Ovary (tissue), 9 donors: ENCODE measurements around the gene BBS9. TPM values are rescaled to one million over a fixed set of nuclear protein-coding genes. Genes with fewer than 3 reads are reported as not detected.

ENCODE experiments used
- DNase-seq, 5 donors: peaks; one replicate each; pipeline ENCODE4 v3.0.0-alpha.2; 2019 to 2020
- H3K27ac ChIP-seq, 2 donors: fragments of 200-600 bp; one replicate each; pipeline versions ENCODE4 v1.5.1 to v1.8.0; 2019 to 2022
- H3K27me3 ChIP-seq: fragments of 200-600 bp; one replicate; pipeline ENCODE4 v1.8.0; 2022
- H3K36me3 ChIP-seq: fragments of 200-600 bp; sonication (generic); one replicate; pipeline ENCODE4 v1.5.1; 2019
- H3K4me1 ChIP-seq: one replicate; pipeline ENCODE4 v1.8.1; 2013; ENCODE audit warnings: mild to moderate bottlenecking, moderate library complexity; ENCODE audit not compliant: insufficient read depth
- H3K4me3 ChIP-seq: fragments of 200-600 bp; sonication (generic); one replicate; pipeline ENCODE4 v1.5.1; 2017
- H3K9me3 ChIP-seq, 2 donors: fragments of 200-600 bp in 1 of 2; sonication (generic) in 1 of 2; one replicate each; pipeline versions ENCODE4 v1.5.1 to v1.8.1; 2013 to 2019; ENCODE audit warnings: mild to moderate bottlenecking in 1 of 2, moderate library complexity in 1 of 2
- EP300 ChIP-seq: sonication (generic); formaldehyde crosslinking; IDR thresholded peaks from one replicate; pipeline ENCODE4 v1.6.1; 2017; ENCODE audit warnings: antibody characterized with exemption
- POLR2A ChIP-seq: fragments of 450-650 bp; IDR thresholded peaks from one replicate; pipeline ENCODE4 v1.6.1; 2017; ENCODE audit warnings: antibody characterized with exemption, mild to moderate bottlenecking, moderate library complexity
- WGBS, 3 donors: extraction: QIAGEN DNeasy Blood & Tissue Kit in 1 of 3; methylation state at CpG; one replicate each; pipeline versions ENCODE4 v1.1.5 to v1.1.7; 2013 to 2017; 5-methylcytosine and 5-hydroxymethylcytosine counted together
- intact Hi-C, 4 donors: fragments of 100-400 bp; cut with DNase I; formaldehyde crosslinking; loops; one replicate each; pipeline versions ENCODE4 v1.11.0 to v1.15.1; 2022 to 2023
- polyA plus RNA-seq, 2 donors: library from polyadenylated mRNA; stranded (reverse); fragments of 200-250 nt in 1 of 2; fragments of 350-450 nt in 1 of 2; fragmentation: Illumina TruSeq in 1 of 2; extraction: RNeasy Lipid Tissue Mini Kit (QIAGEN cat#74804) in 1 of 2; gene quantifications; one replicate each; pipeline ENCODE4 v1.2.3, GENCODE V29; 2013 to 2014
- total RNA-seq, 7 donors: library from RNA; depleted of rRNA in 2 of 7; stranded (reverse); fragments of >200 nt in 2 of 7; fragmentation: NEBNext Ultra II Directional in 3 of 7; extraction: Animal tissue kit (Norgen Biotek cat#: 25700) in 3 of 7; gene quantifications; one replicate each; pipeline versions ENCODE4 v1.1.0 to v1.2.4, GENCODE V29; 2016 to 2023
- TF ChIP-seq, protein P1 (sequence below), 3 donors: fragments of 450-650 bp in 2 of 3; fragments of 200-600 bp in 1 of 3; IDR thresholded peaks; one replicate each; pipeline versions ENCODE4 v1.5.1 to v1.8.0; 2016 to 2022; ENCODE audit warnings: antibody characterized with exemption in 3 of 3, mild to moderate bottlenecking in 1 of 3
- donor health status: DM: no; HTN: no; CAD: no; lungs with moderate emphysema.
- donor health status: DM: no; HTN: no; CAD: no.
- donor health status: Bipolar disorder and iron deficiency.
- donor health status: DM: yes; HTN: yes; CAD: no.
- donor health status: DM: no; HTN: no; CAD: no.
- donor health status: DM: yes; HTN: yes; CAD: no.

BBS9 gene
- total and polyA plus RNA-seq, 9 donors = 8.1 to 42.0 (median 29.7) TPM

DNA sequence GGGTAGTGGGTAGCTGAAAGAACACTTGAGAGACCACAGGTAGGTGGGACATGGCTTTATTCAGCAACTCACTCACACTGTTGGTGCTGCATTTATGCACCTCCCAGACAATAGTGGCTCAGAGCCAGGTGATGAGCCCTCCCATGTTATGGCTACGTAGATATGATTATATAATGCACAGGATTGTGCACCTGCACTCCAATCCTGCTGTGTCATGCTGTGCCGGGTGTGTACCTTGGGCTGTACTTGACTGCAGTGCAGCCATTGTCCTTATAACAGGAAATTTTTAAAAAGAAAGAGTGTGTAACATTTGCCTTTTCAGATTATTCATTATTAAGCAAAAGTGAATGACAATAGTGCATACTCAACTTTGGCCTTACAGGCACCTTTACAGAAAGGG lies 409.8 kb downstream of the BBS9 start:
- Histone ChIP-seq H3K9me3 (no peaks in the 10 kb centered on the region), H3K36me3 (no peaks in the 10 kb centered on the region), H3K27ac (no peak overlapping the region), H3K4me3 (no peak overlapping the region), H3K4me1 (peaks cover 3% of the 10 kb centered on the region), H3K27me3 (no peaks in the 10 kb centered on the region)
- TF ChIP-seq POLR2A = no peak
- TF ChIP-seq, protein P1, sequence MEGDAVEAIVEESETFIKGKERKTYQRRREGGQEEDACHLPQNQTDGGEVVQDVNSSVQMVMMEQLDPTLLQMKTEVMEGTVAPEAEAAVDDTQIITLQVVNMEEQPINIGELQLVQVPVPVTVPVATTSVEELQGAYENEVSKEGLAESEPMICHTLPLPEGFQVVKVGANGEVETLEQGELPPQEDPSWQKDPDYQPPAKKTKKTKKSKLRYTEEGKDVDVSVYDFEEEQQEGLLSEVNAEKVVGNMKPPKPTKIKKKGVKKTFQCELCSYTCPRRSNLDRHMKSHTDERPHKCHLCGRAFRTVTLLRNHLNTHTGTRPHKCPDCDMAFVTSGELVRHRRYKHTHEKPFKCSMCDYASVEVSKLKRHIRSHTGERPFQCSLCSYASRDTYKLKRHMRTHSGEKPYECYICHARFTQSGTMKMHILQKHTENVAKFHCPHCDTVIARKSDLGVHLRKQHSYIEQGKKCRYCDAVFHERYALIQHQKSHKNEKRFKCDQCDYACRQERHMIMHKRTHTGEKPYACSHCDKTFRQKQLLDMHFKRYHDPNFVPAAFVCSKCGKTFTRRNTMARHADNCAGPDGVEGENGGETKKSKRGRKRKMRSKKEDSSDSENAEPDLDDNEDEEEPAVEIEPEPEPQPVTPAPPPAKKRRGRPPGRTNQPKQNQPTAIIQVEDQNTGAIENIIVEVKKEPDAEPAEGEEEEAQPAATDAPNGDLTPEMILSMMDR (IDR thresholded peaks at IDR 0.05) = no peak
- no peak for TF ChIP-seq EP300
- no peak for DNase-seq
- 92 to 97% (median 97%) methylated on average over 2 of the region's 2 CpGs for WGBS, 3 donors
- intact Hi-C loops = no loop called here

DNA sequence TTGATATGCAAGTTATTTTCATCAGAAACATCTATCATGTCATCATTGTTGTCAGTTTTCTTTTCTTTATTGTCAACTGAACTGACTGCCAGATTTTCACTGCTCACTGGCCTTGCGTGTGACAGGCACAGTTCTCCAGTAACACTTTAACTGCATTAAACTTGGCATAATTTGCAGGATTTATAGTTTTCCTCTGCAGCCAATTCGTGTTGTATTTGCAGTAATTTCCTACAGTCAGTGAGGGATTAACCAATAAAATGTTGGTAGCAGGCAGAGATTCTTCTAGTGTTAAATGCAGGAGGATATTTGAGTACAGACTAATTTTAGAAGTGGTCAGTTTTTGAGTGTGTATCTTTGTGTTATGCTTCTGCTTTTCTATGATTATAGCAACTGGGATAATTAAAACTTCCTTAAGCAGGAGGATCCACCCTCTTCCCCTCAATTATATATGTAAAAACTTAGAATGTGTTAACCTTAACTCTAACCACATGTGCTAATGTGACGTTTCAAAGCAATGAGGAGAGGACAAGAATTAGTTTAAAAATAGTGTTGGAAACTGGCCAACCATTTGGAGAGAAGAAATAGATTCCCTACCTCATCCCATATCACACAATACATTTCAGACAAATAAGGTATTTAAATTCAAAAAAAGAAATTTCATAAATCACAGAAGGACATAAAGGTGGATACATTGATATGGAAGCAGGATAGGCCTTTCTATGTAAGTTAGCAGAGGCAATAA lies 410.5 kb downstream of the BBS9 start:
- 71 to 72% (median 71%) methylated on average over 3 of the region's 3 CpGs for WGBS, 3 donors
- no peaks in the 10 kb centered on the region for H3K4me1 ChIP-seq

DNA sequence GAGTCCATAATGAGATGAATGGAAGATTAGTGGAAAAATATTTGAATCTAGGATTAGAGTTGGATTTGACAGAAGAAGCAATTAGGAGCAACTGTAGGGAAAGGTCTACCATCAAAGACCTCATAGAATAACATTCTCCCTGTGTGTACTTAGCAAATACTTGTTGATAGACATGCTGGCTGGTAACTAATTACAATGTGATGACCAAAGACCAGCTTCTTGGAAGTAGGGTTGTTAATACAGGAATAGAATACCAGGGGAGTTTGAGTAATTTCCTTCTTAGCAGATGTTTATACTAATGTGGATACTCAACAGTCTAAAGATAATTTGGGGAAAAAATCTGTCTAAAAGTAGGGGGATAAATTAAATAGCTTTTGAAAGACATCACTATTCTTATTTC lies 418.5 kb downstream of the BBS9 start:
- intact Hi-C loops = no loop called here
- Histone ChIP-seq H3K9me3 (no peaks in the 10 kb centered on the region), H3K4me3 (no peak overlapping the region), H3K4me1 (no peaks in the 10 kb centered on the region), H3K27ac (no peak overlapping the region), H3K36me3 (no peaks in the 10 kb centered on the region), H3K27me3 (no peaks in the 10 kb centered on the region)
- DNase-seq = no peak
- no peak for TF ChIP-seq EP300
- TF ChIP-seq, protein P1 (IDR thresholded peaks at IDR 0.05) = no peak
- no peak for TF ChIP-seq POLR2A

More for the DNA sequence above, 410.5 kb downstream of the BBS9 start:
- TF ChIP-seq EP300 = no peak
- no peak for TF ChIP-seq POLR2A
- TF ChIP-seq, protein P1 (IDR thresholded peaks at IDR 0.05) = no peak
- H3K36me3 ChIP-seq = no peaks in the 10 kb centered on the region
- no peak overlapping the region for H3K27ac ChIP-seq
- no peak overlapping the region for H3K4me3 ChIP-seq
- no peaks in the 10 kb centered on the region for H3K27me3 ChIP-seq
- H3K9me3 ChIP-seq = no peaks in the 10 kb centered on the region
- no peak for DNase-seq
- intact Hi-C loops = no loop called here

DNA sequence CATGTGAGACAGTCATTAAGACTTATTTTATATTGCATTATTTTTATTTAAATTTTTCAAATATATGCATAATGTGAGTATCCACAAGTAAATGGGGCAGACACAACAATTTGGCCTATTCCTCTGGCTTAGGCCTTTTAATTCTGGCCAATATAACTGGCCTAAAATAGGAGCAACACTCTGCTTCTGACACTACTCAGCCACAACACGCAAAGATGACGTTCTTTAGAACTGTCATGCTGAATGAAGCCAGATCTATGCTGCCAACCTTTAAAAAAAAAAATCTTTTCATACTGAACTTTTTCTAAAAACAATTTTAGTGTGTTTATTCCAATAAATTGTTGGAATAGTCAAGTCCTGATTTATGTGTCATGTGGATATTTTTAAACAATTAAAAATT lies 421.0 kb downstream of the BBS9 start:
- Histone ChIP-seq H3K4me1 (no peaks in the 10 kb centered on the region), H3K9me3 (no peaks in the 10 kb centered on the region), H3K27ac (no peak overlapping the region), H3K27me3 (no peaks in the 10 kb centered on the region), H3K36me3 (no peaks in the 10 kb centered on the region), H3K4me3 (no peak overlapping the region)
- TF ChIP-seq, protein P1 (IDR thresholded peaks at IDR 0.05) = no peak
- TF ChIP-seq EP300 (no peak), POLR2A (no peak)
- DNase-seq = no peak
- intact Hi-C loops = no loop called here
- WGBS, 3 donors = 71 to 77% (median 71%) methylated on average over 2 of the region's 2 CpGs
